NB4 (cell line): Measurements from ENCODE around the gene TEX19.
A peak's percentile ranks its signal among the peaks of the same experiment; 100 is the strongest.

Source experiments
- CTCF ChIP-seq: IDR thresholded peaks from one replicate; pipeline ENCODE4 v1.5.1; 2012; ENCODE audit warnings: low read depth, low read length
- MAX ChIP-seq: IDR thresholded peaks from 2 replicates; pipeline ENCODE4 v1.6.1; 2011; ENCODE audit warnings: low read depth, low read length
- POLR2A ChIP-seq: IDR thresholded peaks from 2 replicates; pipeline ENCODE4 v1.6.1; 2011; ENCODE audit warnings: mild to moderate bottlenecking; ENCODE audit not compliant: insufficient read length; ENCODE audit errors: extremely low read depth

- TF ChIP-seq CTCF, result no peak
- TF ChIP-seq MAX, result peak; percentile 39; the same call in 1 of the 2 replicates
- peak; percentile 29 for TF ChIP-seq POLR2A
These were observed 41.8 kb downstream of the TEX19 start for GRCh38 chr17:82400830-82401229.
